Activated B cell treated with CpG ODN at 0.5 μM for 24 hours (primary cell): ENCODE measurements around the gene ESPNL. TPM values are rescaled to one million over a fixed set of nuclear protein-coding genes. Genes with fewer than 3 reads are reported as not detected.

Experiments used
- ATAC-seq: fragments of 200-7000 bp; cut with Tn5 transposase; one replicate; pipeline ENCODE4 v1.10.0; 2021; ENCODE audit warnings: low read depth, mild to moderate bottlenecking, moderate library complexity
- CTCF ChIA-PET: fragments of 350-600 bp; sonication (Branson Sonifier 250); formaldehyde crosslinking; loops from one replicate; lab custom pipeline; 2021; ENCODE audit warnings: antibody characterized with exemption; lab: Charles Lee
- POLR2A ChIA-PET: fragments of 350-600 bp; sonication (Branson Sonifier 250); formaldehyde crosslinking; loops from one replicate; lab custom pipeline; 2021; ENCODE audit warnings: antibody characterized with exemption; lab: Charles Lee
- DNase-seq: peaks from one replicate; pipeline ENCODE4 v3.0.0; 2022
- H3K27ac Mint-ChIP-seq: one replicate; pipeline ENCODE4 v1.8.0; 2020; ENCODE audit warnings: mixed read lengths
- H3K27me3 Mint-ChIP-seq: one replicate; pipeline ENCODE4 v1.8.0; 2021; ENCODE audit warnings: mixed read lengths
- H3K36me3 Mint-ChIP-seq: one replicate; pipeline ENCODE4 v1.8.0; 2021; ENCODE audit warnings: low read depth, mixed read lengths
- H3K4me1 Mint-ChIP-seq: one replicate; pipeline ENCODE4 v1.8.0; 2021; ENCODE audit warnings: mixed read lengths
- H3K4me3 Mint-ChIP-seq: one replicate; pipeline ENCODE4 v1.8.0; 2020; ENCODE audit warnings: mild to moderate bottlenecking, mixed read lengths
- H3K9me3 Mint-ChIP-seq: one replicate; pipeline ENCODE4 v1.8.0; 2020; ENCODE audit warnings: mixed read lengths
- CTCF ChIP-seq: fragments of 200-600 bp; IDR thresholded peaks from one replicate; pipeline ENCODE4 v1.8.0; 2022; ENCODE audit warnings: antibody characterized with exemption, mild to moderate bottlenecking
- intact Hi-C: fragments of 100-400 bp; cut with micrococcal nuclease; formaldehyde crosslinking; loops from one replicate; pipeline ENCODE4 v1.15.1; 2024
- total RNA-seq: library from RNA; stranded (reverse); gene quantifications from 2 replicates; pipeline ENCODE4 v1.2.3, GENCODE V29; 2022

ESPNL gene
- total RNA-seq, 1 donor from 2014 or later, result 0.42 TPM

GRCh38 chr2:238135601-238136150, 35.5 kb downstream of the ESPNL start:
- intact Hi-C loops, result no loop called here
- ChIA-PET CTCF (no interaction called here), POLR2A (no interaction called here)
- no peak for TF ChIP-seq CTCF
- Mint-ChIP-seq H3K27me3 (no peaks in the 10 kb centered on the region), H3K4me1 (peaks cover 10% of the 10 kb centered on the region), H3K36me3 (no peaks in the 10 kb centered on the region), H3K9me3 (no peaks in the 10 kb centered on the region), H3K4me3 (no peak overlapping the region), H3K27ac (no peak overlapping the region)
- no peak for ATAC-seq
- DNase-seq, result no peak

GRCh38 chr2:238136820-238137537, 36.8 kb downstream of the ESPNL start:
- no peaks in the 10 kb centered on the region for H3K9me3 Mint-ChIP-seq
- POLR2A ChIA-PET, result no interaction called here
- no peak for DNase-seq

GRCh38 chr2:238137885-238138284, 37.7 kb downstream of the ESPNL start:
- no peaks in the 10 kb centered on the region for H3K27me3 Mint-ChIP-seq
- no peak for DNase-seq
- no peaks in the 10 kb centered on the region for H3K36me3 Mint-ChIP-seq
- intact Hi-C loops, result no loop called here
- ATAC-seq, result no peak
- no peaks in the 10 kb centered on the region for H3K9me3 Mint-ChIP-seq
- TF ChIP-seq CTCF, result no peak
- H3K4me1 Mint-ChIP-seq, result peaks cover 12% of the 10 kb centered on the region
- H3K27ac Mint-ChIP-seq, result no peak overlapping the region
- no peak overlapping the region for H3K4me3 Mint-ChIP-seq
- ChIA-PET POLR2A (no interaction called here), CTCF (no interaction called here)

More at GRCh38 chr2:238136820-238137537, 36.8 kb downstream of the ESPNL start:
- H3K36me3 Mint-ChIP-seq, result no peaks in the 10 kb centered on the region
- no peak overlapping the region for H3K27ac Mint-ChIP-seq
- intact Hi-C loops, result no loop called here
- no peaks in the 10 kb centered on the region for H3K27me3 Mint-ChIP-seq
- H3K4me1 Mint-ChIP-seq, result peaks cover 12% of the 10 kb centered on the region
- no peak for ATAC-seq
- CTCF ChIA-PET, result no interaction called here
- no peak for TF ChIP-seq CTCF
- H3K4me3 Mint-ChIP-seq, result no peak overlapping the region

- Mint-ChIP-seq H3K4me1 (peaks cover 12% of the 10 kb centered on the region), H3K9me3 (no peaks in the 10 kb centered on the region), H3K27ac (no peak within 1 kb of the TSS), H3K36me3 (no peaks in the 10 kb centered on the region), H3K4me3 (no peak within 1 kb of the TSS), H3K27me3 (no peaks in the 10 kb centered on the region)
- no peak for TF ChIP-seq CTCF
- POLR2A ChIA-PET, result no interaction called here
- DNase-seq (no peak), ATAC-seq (no peak)
- intact Hi-C loops, result no loop called here
- CTCF ChIA-PET, result no interaction called here
Observed at GRCh38 chr2:238138331-238139195, 38.4 kb downstream of the ESPNL start, which contains the start of gene KLHL30. KLHL30 (plus strand) TSS chr2:238138668; CDS start chr2:238140755, 2,087 bp downstream.
